Measurements from ENCODE around the gene ITPR1.

DNA sequence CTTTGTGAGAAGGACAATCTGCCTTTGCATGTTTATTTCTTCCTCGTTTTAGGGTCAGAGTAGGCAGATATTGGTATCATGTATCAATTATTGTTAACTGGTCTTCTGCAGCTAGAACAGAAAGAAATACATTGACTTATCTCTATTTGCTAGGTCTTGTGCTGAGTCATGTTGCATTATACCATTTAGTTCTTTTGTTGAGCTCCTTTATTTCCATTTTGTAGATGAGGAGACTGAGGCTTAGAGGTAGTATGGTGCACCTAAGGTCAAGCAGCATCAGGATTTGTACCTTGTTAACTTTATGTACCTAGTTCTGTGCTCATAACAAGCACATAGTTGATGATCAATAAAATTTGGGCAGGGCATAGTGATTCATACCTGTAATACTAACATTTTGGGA, 182.6 kb downstream of the ITPR1 start:
- TF ChIP-seq, protein P1, sequence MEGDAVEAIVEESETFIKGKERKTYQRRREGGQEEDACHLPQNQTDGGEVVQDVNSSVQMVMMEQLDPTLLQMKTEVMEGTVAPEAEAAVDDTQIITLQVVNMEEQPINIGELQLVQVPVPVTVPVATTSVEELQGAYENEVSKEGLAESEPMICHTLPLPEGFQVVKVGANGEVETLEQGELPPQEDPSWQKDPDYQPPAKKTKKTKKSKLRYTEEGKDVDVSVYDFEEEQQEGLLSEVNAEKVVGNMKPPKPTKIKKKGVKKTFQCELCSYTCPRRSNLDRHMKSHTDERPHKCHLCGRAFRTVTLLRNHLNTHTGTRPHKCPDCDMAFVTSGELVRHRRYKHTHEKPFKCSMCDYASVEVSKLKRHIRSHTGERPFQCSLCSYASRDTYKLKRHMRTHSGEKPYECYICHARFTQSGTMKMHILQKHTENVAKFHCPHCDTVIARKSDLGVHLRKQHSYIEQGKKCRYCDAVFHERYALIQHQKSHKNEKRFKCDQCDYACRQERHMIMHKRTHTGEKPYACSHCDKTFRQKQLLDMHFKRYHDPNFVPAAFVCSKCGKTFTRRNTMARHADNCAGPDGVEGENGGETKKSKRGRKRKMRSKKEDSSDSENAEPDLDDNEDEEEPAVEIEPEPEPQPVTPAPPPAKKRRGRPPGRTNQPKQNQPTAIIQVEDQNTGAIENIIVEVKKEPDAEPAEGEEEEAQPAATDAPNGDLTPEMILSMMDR (conservative IDR thresholded peaks at IDR 0.05; ENCODE audit: low read depth, low read length), result no peak
- TF ChIP-seq EZH2 (IDR thresholded peaks at IDR 0.05; ENCODE audit: low read length, unreplicated experiment), result no peak
- TF ChIP-seq EZH2phosphoT487 (IDR thresholded peaks at IDR 0.05; ENCODE audit: borderline replicate concordance, low read length), result no peak
